ENCODE results near the gene TP73.

The TP73 gene

DNA sequence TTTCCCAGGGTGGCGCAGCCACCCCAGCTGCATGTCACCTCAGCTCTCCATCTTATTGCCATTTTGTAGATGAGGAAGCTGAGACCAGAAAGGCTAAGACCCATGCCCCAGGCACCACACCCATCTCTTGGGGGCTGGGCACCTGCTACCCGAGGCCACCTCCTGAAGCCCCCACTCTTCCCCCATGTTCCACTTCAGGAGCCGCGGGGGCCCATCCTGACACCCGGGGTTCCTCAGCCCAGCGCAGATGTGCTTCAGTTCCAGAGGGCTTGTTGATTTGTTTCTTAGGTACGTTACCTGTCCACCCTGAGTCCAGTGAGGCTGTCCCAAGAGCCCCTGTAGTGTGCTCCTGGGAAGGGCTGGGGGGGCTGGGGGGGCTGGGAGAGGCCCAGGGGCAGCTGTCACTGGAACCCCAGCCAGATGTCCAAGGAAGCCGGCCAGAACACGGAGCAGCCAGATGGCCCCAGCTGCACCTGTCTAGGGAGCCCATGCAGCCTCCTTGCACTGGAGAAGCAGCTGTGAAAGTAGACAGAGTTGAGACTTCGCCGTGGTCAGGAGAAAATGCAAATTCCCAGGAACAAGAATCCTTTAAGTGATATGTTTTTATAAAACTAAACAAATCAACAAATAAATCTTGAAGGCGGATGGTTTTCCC is 82.8 kb downstream of the TP73 start:
- no peak for DNase-seq (ENCODE audit: low spot score)
- TF ChIP-seq, protein P1, sequence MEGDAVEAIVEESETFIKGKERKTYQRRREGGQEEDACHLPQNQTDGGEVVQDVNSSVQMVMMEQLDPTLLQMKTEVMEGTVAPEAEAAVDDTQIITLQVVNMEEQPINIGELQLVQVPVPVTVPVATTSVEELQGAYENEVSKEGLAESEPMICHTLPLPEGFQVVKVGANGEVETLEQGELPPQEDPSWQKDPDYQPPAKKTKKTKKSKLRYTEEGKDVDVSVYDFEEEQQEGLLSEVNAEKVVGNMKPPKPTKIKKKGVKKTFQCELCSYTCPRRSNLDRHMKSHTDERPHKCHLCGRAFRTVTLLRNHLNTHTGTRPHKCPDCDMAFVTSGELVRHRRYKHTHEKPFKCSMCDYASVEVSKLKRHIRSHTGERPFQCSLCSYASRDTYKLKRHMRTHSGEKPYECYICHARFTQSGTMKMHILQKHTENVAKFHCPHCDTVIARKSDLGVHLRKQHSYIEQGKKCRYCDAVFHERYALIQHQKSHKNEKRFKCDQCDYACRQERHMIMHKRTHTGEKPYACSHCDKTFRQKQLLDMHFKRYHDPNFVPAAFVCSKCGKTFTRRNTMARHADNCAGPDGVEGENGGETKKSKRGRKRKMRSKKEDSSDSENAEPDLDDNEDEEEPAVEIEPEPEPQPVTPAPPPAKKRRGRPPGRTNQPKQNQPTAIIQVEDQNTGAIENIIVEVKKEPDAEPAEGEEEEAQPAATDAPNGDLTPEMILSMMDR (IDR thresholded peaks at IDR 0.05; ENCODE audit: borderline replicate concordance, control extremely low read depth, extremely low read depth, insufficient read depth, missing control alignments): no peak
- in situ Hi-C loops (cut with MboI; ENCODE audit: low sequenced_read_pairs, unreplicated experiment): no loop called here

DNA sequence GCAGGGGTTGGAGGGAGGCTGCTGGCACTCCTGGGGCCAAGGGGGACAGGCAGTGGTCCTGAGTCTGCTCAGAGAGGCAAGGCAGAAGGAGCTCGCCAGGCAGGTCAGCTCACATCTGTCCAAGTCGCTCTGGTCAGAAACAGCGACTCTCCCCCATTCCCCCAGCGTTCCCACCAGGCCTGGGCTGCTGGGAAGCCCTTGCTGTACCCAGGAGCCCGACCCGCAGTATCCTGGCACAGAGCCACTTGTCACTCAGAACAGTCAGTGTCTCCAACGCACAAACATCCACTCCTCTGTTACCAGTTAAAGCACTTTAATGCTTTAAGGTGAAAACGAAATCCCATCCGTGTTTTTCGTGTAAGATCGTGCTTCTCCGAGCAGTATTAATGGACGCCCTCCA is 83.4 kb downstream of the TP73 start:
- TF ChIP-seq, protein P1 (IDR thresholded peaks at IDR 0.05; ENCODE audit: borderline replicate concordance, control extremely low read depth, extremely low read depth, insufficient read depth, missing control alignments): no peak
- in situ Hi-C loops (cut with MboI; ENCODE audit: low sequenced_read_pairs, unreplicated experiment): no loop called here
- no peak for DNase-seq (ENCODE audit: low spot score)

DNA sequence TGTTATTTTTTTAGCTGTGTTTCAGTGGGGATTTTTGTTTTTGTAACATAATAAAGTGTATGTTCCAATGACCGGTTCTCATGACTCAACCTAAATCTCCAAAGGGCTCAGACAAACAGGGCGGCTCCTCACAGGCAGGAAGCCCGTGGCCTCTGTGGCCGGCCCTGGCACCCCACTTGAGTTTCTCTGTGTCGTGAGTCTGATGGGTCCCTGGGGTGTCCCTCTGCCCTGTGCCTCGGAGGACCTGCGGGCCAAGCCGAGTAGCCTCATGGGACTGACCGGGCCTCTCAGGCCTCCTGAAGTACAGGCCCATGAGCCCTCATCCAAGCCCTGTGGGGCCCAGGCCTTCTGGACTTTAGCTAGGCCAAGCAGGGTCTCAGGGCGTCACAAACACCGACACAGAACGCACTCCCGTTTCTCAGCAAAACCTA is 83.8 kb downstream of the TP73 start:
- DNase-seq (ENCODE audit: low spot score): no peak
- in situ Hi-C loops (cut with MboI; ENCODE audit: low sequenced_read_pairs, unreplicated experiment): no loop called here
- TF ChIP-seq, protein P1 (IDR thresholded peaks at IDR 0.05; ENCODE audit: borderline replicate concordance, control extremely low read depth, extremely low read depth, insufficient read depth, missing control alignments): no peak

DNA sequence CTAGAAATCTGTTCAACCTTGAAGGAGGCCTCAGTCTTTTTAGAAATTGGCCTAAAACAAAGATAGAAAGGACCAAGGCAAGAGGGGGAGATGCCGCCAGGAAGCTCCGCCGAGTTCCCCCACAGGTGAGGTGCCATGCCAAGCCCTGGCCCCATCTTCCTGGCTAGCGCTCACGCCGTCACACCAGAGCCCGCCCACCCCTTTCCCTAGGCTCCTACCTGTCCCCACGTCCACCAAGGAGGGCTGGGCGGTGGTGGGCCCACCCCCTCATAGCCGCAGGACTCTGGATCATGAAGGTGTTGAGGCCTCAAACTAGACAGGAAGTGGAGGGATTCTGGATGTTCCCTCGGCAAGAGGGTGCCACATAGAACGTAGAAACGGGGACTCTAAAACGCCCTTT is 84.4 kb downstream of the TP73 start:
- TF ChIP-seq, protein P1 (IDR thresholded peaks at IDR 0.05; ENCODE audit: borderline replicate concordance, control extremely low read depth, extremely low read depth, insufficient read depth, missing control alignments): no peak
- no peak for DNase-seq (ENCODE audit: low spot score)
- in situ Hi-C loops (cut with MboI; ENCODE audit: low sequenced_read_pairs, unreplicated experiment): no loop called here

DNA sequence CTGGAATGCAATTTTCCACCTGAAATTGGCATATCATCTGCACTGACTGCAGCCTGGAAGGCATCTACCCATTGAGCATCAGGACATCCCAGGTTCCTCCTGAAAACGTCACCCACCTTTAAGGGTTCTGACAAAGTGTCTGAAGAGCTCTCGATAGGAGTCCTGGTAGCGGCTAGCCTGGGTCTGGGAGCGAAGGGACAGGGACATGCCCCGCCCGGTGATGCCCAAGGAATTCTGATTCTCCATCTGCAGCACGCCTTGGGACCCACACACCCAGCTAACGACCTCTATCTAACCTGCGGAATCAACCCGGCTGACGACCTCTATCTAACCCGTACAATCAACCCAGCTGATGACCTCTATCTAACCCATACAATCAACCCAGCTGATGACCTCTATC is 86.6 kb downstream of the TP73 start:
- no peak for DNase-seq (ENCODE audit: low spot score)
- in situ Hi-C loops (cut with MboI; ENCODE audit: low sequenced_read_pairs, unreplicated experiment): no loop called here
- TF ChIP-seq, protein P1 (IDR thresholded peaks at IDR 0.05; ENCODE audit: borderline replicate concordance, control extremely low read depth, extremely low read depth, insufficient read depth, missing control alignments): no peak

DNA sequence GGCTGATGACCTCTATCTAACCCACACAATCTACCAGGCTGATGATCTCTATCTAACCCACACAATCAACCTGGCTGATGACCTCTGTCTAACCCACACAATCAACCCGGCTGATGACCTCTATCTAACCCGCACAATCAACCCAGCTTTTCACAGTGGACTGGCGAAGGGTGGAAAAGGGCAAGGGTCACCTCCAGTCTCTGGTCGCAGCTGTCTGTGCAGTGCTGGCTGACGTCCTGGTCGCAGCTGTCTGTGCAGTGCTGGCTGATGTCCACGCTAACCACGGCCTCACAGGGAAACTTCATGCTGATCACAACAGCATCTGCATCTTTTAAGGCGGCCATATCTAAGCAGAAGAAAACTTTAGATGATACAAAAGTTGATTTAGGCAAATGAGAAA is 87.7 kb downstream of the TP73 start:
- in situ Hi-C loops (cut with MboI; ENCODE audit: low sequenced_read_pairs, unreplicated experiment): no loop called here
- TF ChIP-seq, protein P1 (IDR thresholded peaks at IDR 0.05; ENCODE audit: borderline replicate concordance, control extremely low read depth, extremely low read depth, insufficient read depth, missing control alignments): no peak
- no peak for DNase-seq (ENCODE audit: low spot score)

Measured in GM13976 (cell line).